ENCODE data around the gene MICAL2. TPM values are rescaled to one million over a fixed set of nuclear protein-coding genes. Genes with fewer than 3 reads are reported as not detected.

The MICAL2 gene
- total RNA-seq, 1 experiment from 2014 or later: 37.4 TPM

GRCh38 chr11:12266132-12266531, 155.7 kb downstream of the MICAL2 start:
- Histone ChIP-seq H3K36me3 (ENCODE audit: control insufficient read depth in 1 of 2, insufficient read depth in 2 of 2, low read length in 2 of 2) (no peaks in the 10 kb centered on the region), H4K20me1 (ENCODE audit: insufficient read depth) (no peaks in the 10 kb centered on the region), H3K4me3 (replicated peaks in 1 of 2; ENCODE audit: low read depth in 1 of 2, low read length in 2 of 2) (no peak overlapping the region), H2AFZ (ENCODE audit: low read depth, low read length, poor library complexity, severe bottlenecking) (no peak overlapping the region), H3K4me2 (ENCODE audit: low read length) (no peak overlapping the region), H3K9me2 (ENCODE audit: insufficient read depth) (no peaks in the 10 kb centered on the region), H3K79me2 (ENCODE audit: insufficient read depth, low read length) (no peaks in the 10 kb centered on the region), H3K27ac (ENCODE audit: low read depth, low read length) (no peak overlapping the region), H3K9ac (ENCODE audit: low read length) (no peak overlapping the region), H3K9me3 (ENCODE audit: control insufficient read depth in 1 of 2, insufficient read depth in 1 of 2, low read depth in 1 of 2, low read length in 2 of 2) (no peaks in the 10 kb centered on the region), H3K4me1 (ENCODE audit: control insufficient read depth in 1 of 2, insufficient read depth in 2 of 2, low read length in 2 of 2) (peaks cover 6 to 8% of the 10 kb centered on the region in 2 experiments), H3K27me3 (ENCODE audit: insufficient read depth, low read length) (no peaks in the 10 kb centered on the region)
- ChIA-PET POLR2A (no interaction called here), RAD21 (ENCODE audit: low non-redundant PET in 1 of 2, low total read pairs in 2 of 2, uncharacterized antibody in 2 of 2, unreplicated experiment in 2 of 2) (no interaction called here), CTCF (no interaction called here)
- TF ChIP-seq SIN3A (IDR thresholded peaks at IDR 0.05; ENCODE audit: low read depth) (no peak), CTCF (IDR thresholded peaks at IDR 0.05 in 2 of 3, conservative IDR thresholded peaks at IDR 0.05 in 1 of 3; ENCODE audit: borderline replicate concordance in 1 of 3, insufficient read depth in 1 of 3, low read depth in 2 of 3, low read length in 2 of 3) (no peak), ZNF274 (IDR thresholded peaks at IDR 0.05; ENCODE audit: low read depth, low read length) (no peak), RAD21 (IDR thresholded peaks at IDR 0.05; ENCODE audit: low read depth) (no peak), JUND (IDR thresholded peaks at IDR 0.05) (no peak), SP1 (IDR thresholded peaks at IDR 0.05; ENCODE audit: low read depth) (no peak), REST (IDR thresholded peaks at IDR 0.05; ENCODE audit: low read depth) (no peak), SRF (IDR thresholded peaks at IDR 0.05; ENCODE audit: low read depth) (no peak), POLR2A (IDR thresholded peaks at IDR 0.05; ENCODE audit: borderline replicate concordance, extremely low read depth, insufficient read depth, insufficient read length) (no peak), EZH2phosphoT487 (IDR thresholded peaks at IDR 0.05; ENCODE audit: borderline replicate concordance) (no peak), FOSL1 (IDR thresholded peaks at IDR 0.05; ENCODE audit: low read depth) (no peak), ELF1 (IDR thresholded peaks at IDR 0.05; ENCODE audit: borderline replicate concordance, low read depth) (no peak), ZFX (IDR thresholded peaks at IDR 0.05) (no peak), EZH2 (IDR thresholded peaks at IDR 0.05) (no peak), POLR2AphosphoS5 (IDR thresholded peaks at IDR 0.05; ENCODE audit: low read depth, low read length) (no peak), ZBTB33 (IDR thresholded peaks at IDR 0.05; ENCODE audit: extremely low read depth, insufficient replicate concordance, low read length) (no peak), CEBPB (IDR thresholded peaks at IDR 0.05; ENCODE audit: low read depth) (no peak), TCF7L2 (IDR thresholded peaks at IDR 0.05; ENCODE audit: borderline replicate concordance, extremely low read depth, insufficient read depth, insufficient read length) (no peak), CBX3 (IDR thresholded peaks at IDR 0.05; ENCODE audit: low read depth) (no peak)
- BruUV-seq (replicated peaks): no TSS peak
- no peak for DNase-seq (ENCODE audit: low read depth, low spot score)
- ATAC-seq: no peak
- intact Hi-C loops (cut with micrococcal nuclease): no loop called here

Data from HCT116 (cell line).